GM12878 (cell line): ENCODE measurements around the gene INSIG2. TPM values are rescaled to one million over a fixed set of nuclear protein-coding genes. Genes with fewer than 3 reads are reported as not detected.

Experiments
- BACH1 ChIP-seq: fragments of 450-650 bp; IDR thresholded peaks from 2 replicates; pipeline ENCODE4 v1.6.1; 2017; ENCODE audit warnings: mild to moderate bottlenecking, borderline replicate concordance
- CEBPB ChIP-seq, 2 experiments: fragments of 150-350 bp in 1 of 2; IDR thresholded peaks; 2 replicates each; pipeline ENCODE4 v1.6.1; 2012 to 2014; ENCODE audit warnings: low read depth in 2 of 2, low read length in 2 of 2, borderline replicate concordance in 1 of 2, inconsistent platforms in 1 of 2
- CHD2 ChIP-seq: IDR thresholded peaks from 2 replicates; pipeline ENCODE4 v1.6.1; 2011; ENCODE audit warnings: low read depth, low read length, improper control_type of control experiment, borderline replicate concordance
- CREM ChIP-seq: IDR thresholded peaks from 2 replicates; pipeline ENCODE4 v1.6.1; 2014; ENCODE audit warnings: antibody characterized with exemption, low read depth
- DPF2 ChIP-seq: fragments of 450-650 bp; IDR thresholded peaks from 2 replicates; pipeline ENCODE4 v1.6.1; 2017; ENCODE audit warnings: mild to moderate bottlenecking
- ESRRA ChIP-seq: IDR thresholded peaks from 2 replicates; pipeline ENCODE4 v1.6.1; 2012; ENCODE audit warnings: mild to moderate bottlenecking, low read length, improper control_type of control experiment
- IKZF1 ChIP-seq: fragments of 450-650 bp; conservative IDR thresholded peaks from 2 replicates; pipeline ENCODE4 v1.6.1; 2017; ENCODE audit warnings: antibody characterized with exemption, mild to moderate bottlenecking
- IRF4 ChIP-seq: IDR thresholded peaks from 2 replicates; pipeline ENCODE4 v1.6.1; 2011; ENCODE audit warnings: low read depth, low read length
- MTA2 ChIP-seq: fragments of 450-650 bp; IDR thresholded peaks from 2 replicates; pipeline ENCODE4 v1.6.1; 2016; ENCODE audit warnings: low read depth, mild to moderate bottlenecking, moderate library complexity
- NBN ChIP-seq: fragments of 450-650 bp; IDR thresholded peaks from 2 replicates; pipeline ENCODE4 v1.6.1; 2016
- POU2F2 ChIP-seq: IDR thresholded peaks from 3 replicates; pipeline ENCODE4 v1.6.1; 2011; ENCODE audit warnings: low read depth, mild to moderate bottlenecking, low read length, borderline replicate concordance
- RAD51 ChIP-seq: fragments of 450-650 bp; IDR thresholded peaks from 2 replicates; pipeline ENCODE4 v1.6.1; 2016; ENCODE audit warnings: moderate library complexity, mild to moderate bottlenecking, inconsistent platforms
- RUNX3 ChIP-seq: IDR thresholded peaks from 2 replicates; pipeline ENCODE4 v1.6.1; 2012; ENCODE audit warnings: low read length, inconsistent platforms
- SIX5 ChIP-seq: IDR thresholded peaks from 2 replicates; pipeline ENCODE4 v1.6.1; 2011; ENCODE audit warnings: mild to moderate bottlenecking, low read depth, low read length, moderate library complexity; ENCODE audit not compliant: severe bottlenecking
- SRF ChIP-seq, 2 experiments: IDR thresholded peaks; 2 replicates each; pipeline ENCODE4 v1.6.1; 2011; ENCODE audit warnings: low read depth in 2 of 2, low read length in 2 of 2, mild to moderate bottlenecking in 1 of 2, moderate library complexity in 1 of 2
- TBL1XR1 ChIP-seq: IDR thresholded peaks from 2 replicates; pipeline ENCODE4 v1.6.1; 2012; ENCODE audit warnings: low read depth, low read length, improper control_type of control experiment
- ZNF207 ChIP-seq: fragments of 450-650 bp; IDR thresholded peaks from 2 replicates; pipeline ENCODE4 v1.6.1; 2014; ENCODE audit warnings: antibody characterized with exemption, mild to moderate bottlenecking, borderline replicate concordance
- polyA plus RNA-seq, 11 experiments: library from polyadenylated mRNA; depleted of rRNA in 4 of 11; unstranded in 6 of 11; stranded (reverse) in 5 of 11; fragments of >200 nt; fragmentation: Nextera tagmentation in 4 of 11; fragmentation: Illumina TruSeq in 1 of 11; extraction: Ambion mirVana in 4 of 11; extraction: Trizol in 1 of 11; gene quantifications; 1 replicate in 1 of 11; 2 replicates in 10 of 11; pipeline versions ENCODE4 v1.2.1 to v1.2.3, GENCODE V29; 2011 to 2016; ENCODE audit warnings: inconsistent platforms in 2 of 11, missing spikeins in 2 of 11, low read depth in 1 of 11
- total RNA-seq, 4 experiments: library from RNA; depleted of rRNA in 3 of 4; stranded (reverse); fragments of >200 nt in 3 of 4; fragmentation: Illumina TruSeq in 1 of 4; extraction: Trizol in 1 of 4; gene quantifications; 2 replicates each; pipeline versions ENCODE4 v1.2.1 to v1.2.3, GENCODE V29; 2013 to 2021
- TF ChIP-seq, protein P1 (sequence below): fragments of 450-650 bp; conservative IDR thresholded peaks from 2 replicates; pipeline ENCODE4 v1.6.1; 2017; ENCODE audit warnings: mild to moderate bottlenecking, moderate library complexity
- TF ChIP-seq, protein P2 (sequence below): IDR thresholded peaks from 2 replicates; pipeline ENCODE4 v1.6.1; 2012; ENCODE audit warnings: low read depth, low read length, improper control_type of control experiment
- TF ChIP-seq, protein P3 (sequence below): IDR thresholded peaks from 2 replicates; pipeline ENCODE4 v1.6.1; 2011; ENCODE audit warnings: mild to moderate bottlenecking, low read depth, low read length, moderate library complexity; ENCODE audit not compliant: insufficient replicate concordance
- TF ChIP-seq, protein P4 (sequence below): IDR thresholded peaks from 2 replicates; pipeline ENCODE4 v1.6.1; 2011; ENCODE audit warnings: borderline replicate concordance, low read depth, mild to moderate bottlenecking, moderate library complexity, low read length; ENCODE audit not compliant: insufficient read depth, poor library complexity, severe bottlenecking
- TF ChIP-seq, protein P5 (sequence below): fragments of 450-650 bp; IDR thresholded peaks from 2 replicates; pipeline ENCODE4 v1.6.1; 2018; ENCODE audit warnings: borderline replicate concordance, mild to moderate bottlenecking; ENCODE audit not compliant: partially characterized antibody

Gene INSIG2
- total and polyA plus RNA-seq, 10 of the 15 experiments (the other 5 are each of a cell fraction or from before 2014, with no cell fraction given), result 4.9 to 92.7 (median 12.0) TPM

DNA sequence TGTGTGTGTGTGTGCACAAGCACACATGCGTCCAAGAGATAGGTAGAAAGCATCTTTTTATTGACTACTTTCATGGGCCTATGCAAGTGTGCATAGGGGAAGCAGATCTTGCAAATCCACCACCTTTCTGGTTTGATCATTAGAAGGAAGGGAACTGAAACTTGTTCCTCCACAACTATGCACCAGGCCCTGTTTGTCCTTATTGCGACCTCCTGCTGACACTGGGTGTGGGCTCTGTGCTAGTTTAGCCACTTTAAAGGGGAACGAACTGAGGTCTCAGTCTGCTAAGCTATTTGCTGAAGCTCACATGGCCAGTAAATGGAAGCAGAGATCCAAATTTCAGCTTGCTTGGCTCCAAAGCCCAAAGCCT, 32.1 kb upstream of the INSIG2 start (continued):
- TF ChIP-seq, protein P1, sequence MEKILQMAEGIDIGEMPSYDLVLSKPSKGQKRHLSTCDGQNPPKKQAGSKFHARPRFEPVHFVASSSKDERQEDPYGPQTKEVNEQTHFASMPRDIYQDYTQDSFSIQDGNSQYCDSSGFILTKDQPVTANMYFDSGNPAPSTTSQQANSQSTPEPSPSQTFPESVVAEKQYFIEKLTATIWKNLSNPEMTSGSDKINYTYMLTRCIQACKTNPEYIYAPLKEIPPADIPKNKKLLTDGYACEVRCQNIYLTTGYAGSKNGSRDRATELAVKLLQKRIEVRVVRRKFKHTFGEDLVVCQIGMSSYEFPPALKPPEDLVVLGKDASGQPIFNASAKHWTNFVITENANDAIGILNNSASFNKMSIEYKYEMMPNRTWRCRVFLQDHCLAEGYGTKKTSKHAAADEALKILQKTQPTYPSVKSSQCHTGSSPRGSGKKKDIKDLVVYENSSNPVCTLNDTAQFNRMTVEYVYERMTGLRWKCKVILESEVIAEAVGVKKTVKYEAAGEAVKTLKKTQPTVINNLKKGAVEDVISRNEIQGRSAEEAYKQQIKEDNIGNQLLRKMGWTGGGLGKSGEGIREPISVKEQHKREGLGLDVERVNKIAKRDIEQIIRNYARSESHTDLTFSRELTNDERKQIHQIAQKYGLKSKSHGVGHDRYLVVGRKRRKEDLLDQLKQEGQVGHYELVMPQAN, result 0 out of 2 replicates have a peak, but pooled peaks have one; percentile 42
- TF ChIP-seq CEBPB (IDR thresholded peaks at IDR 0.05; ENCODE audit: borderline replicate concordance in 1 of 2, low read depth in 2 of 2, low read length in 2 of 2), result 0 out of 4 replicates have a peak, but pooled peaks of 1 of the 2 experiments have one; percentile 16
- TF ChIP-seq, protein P2, sequence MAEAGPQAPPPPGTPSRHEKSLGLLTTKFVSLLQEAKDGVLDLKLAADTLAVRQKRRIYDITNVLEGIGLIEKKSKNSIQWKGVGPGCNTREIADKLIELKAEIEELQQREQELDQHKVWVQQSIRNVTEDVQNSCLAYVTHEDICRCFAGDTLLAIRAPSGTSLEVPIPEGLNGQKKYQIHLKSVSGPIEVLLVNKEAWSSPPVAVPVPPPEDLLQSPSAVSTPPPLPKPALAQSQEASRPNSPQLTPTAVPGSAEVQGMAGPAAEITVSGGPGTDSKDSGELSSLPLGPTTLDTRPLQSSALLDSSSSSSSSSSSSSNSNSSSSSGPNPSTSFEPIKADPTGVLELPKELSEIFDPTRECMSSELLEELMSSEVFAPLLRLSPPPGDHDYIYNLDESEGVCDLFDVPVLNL, result no peak
- peak; percentile 93 for TF ChIP-seq IRF4
- TF ChIP-seq ZNF207, result no peak
- TF ChIP-seq, protein P3, sequence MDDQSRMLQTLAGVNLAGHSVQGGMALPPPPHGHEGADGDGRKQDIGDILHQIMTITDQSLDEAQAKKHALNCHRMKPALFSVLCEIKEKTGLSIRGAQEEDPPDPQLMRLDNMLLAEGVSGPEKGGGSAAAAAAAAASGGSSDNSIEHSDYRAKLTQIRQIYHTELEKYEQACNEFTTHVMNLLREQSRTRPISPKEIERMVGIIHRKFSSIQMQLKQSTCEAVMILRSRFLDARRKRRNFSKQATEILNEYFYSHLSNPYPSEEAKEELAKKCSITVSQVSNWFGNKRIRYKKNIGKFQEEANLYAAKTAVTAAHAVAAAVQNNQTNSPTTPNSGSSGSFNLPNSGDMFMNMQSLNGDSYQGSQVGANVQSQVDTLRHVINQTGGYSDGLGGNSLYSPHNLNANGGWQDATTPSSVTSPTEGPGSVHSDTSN, result no peak
- TF ChIP-seq, protein P4, sequence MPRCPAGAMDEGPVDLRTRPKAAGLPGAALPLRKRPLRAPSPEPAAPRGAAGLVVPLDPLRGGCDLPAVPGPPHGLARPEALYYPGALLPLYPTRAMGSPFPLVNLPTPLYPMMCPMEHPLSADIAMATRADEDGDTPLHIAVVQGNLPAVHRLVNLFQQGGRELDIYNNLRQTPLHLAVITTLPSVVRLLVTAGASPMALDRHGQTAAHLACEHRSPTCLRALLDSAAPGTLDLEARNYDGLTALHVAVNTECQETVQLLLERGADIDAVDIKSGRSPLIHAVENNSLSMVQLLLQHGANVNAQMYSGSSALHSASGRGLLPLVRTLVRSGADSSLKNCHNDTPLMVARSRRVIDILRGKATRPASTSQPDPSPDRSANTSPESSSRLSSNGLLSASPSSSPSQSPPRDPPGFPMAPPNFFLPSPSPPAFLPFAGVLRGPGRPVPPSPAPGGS, result peak; percentile 28
- 0 out of 2 replicates have a peak, but pooled peaks have one; percentile 42 for TF ChIP-seq TBL1XR1
- TF ChIP-seq CHD2, result peak; percentile 79; the same call in 1 of the 2 replicates
- TF ChIP-seq, protein P5, sequence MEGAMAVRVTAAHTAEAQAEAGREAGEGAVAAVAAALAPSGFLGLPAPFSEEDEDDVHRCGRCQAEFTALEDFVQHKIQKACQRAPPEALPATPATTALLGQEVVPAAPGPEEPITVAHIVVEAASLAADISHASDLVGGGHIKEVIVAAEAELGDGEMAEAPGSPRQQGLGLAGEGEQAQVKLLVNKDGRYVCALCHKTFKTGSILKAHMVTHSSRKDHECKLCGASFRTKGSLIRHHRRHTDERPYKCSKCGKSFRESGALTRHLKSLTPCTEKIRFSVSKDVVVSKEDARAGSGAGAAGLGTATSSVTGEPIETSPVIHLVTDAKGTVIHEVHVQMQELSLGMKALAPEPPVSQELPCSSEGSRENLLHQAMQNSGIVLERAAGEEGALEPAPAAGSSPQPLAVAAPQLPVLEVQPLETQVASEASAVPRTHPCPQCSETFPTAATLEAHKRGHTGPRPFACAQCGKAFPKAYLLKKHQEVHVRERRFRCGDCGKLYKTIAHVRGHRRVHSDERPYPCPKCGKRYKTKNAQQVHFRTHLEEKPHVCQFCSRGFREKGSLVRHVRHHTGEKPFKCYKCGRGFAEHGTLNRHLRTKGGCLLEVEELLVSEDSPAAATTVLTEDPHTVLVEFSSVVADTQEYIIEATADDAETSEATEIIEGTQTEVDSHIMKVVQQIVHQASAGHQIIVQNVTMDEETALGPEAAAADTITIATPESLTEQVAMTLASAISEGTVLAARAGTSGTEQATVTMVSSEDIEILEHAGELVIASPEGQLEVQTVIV, result no peak
- 0 out of 2 replicates have a peak, but pooled peaks have one; percentile 39 for TF ChIP-seq ESRRA
- TF ChIP-seq BACH1, result peak; percentile 64; the same call in 1 of the 2 replicates
- TF ChIP-seq CREM, result peak; percentile 32; the same call in 1 of the 2 replicates
- TF ChIP-seq MTA2, result peak; percentile 82
- TF ChIP-seq NBN, result peak; percentile 32; the same call in 1 of the 2 replicates
- TF ChIP-seq SRF (IDR thresholded peaks at IDR 0.05; ENCODE audit: low read depth in 2 of 2, low read length in 2 of 2), result 0 out of 4 replicates have a peak, but pooled peaks of 1 of the 2 experiments have one; percentile 5
- TF ChIP-seq IKZF1, result peak; percentile 80
- peak; percentile 92 for TF ChIP-seq DPF2
- no peak for TF ChIP-seq SIX5
- peak; percentile 71; the same call in 1 of the 3 replicates for TF ChIP-seq POU2F2
- TF ChIP-seq RAD51, result no peak
- peak; percentile 83 for TF ChIP-seq RUNX3
